ENCODE measurements around the gene OR6F1.

DNA sequence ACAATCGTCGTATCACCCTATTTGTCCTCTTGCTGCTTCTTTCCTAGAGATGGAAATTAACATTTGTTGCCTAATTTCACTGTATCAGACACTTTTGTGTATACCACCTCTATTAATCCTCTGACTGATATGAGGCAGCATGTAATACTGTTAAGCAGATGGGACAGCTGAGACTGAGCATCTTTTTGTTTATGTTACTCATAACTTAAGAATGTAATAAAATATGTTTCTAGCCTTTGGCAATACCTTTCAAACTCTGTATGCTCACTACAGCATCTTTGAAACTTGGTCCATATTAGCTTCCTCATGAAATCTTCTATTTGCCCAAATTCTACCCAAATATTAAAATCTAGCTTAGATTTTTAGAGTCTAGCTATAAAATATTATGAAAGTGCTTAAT lies 24.3 kb upstream of the OR6F1 start:
- TF ChIP-seq, protein P1, sequence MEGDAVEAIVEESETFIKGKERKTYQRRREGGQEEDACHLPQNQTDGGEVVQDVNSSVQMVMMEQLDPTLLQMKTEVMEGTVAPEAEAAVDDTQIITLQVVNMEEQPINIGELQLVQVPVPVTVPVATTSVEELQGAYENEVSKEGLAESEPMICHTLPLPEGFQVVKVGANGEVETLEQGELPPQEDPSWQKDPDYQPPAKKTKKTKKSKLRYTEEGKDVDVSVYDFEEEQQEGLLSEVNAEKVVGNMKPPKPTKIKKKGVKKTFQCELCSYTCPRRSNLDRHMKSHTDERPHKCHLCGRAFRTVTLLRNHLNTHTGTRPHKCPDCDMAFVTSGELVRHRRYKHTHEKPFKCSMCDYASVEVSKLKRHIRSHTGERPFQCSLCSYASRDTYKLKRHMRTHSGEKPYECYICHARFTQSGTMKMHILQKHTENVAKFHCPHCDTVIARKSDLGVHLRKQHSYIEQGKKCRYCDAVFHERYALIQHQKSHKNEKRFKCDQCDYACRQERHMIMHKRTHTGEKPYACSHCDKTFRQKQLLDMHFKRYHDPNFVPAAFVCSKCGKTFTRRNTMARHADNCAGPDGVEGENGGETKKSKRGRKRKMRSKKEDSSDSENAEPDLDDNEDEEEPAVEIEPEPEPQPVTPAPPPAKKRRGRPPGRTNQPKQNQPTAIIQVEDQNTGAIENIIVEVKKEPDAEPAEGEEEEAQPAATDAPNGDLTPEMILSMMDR (IDR thresholded peaks at IDR 0.05): no peak
- TF ChIP-seq POLR2A (IDR thresholded peaks at IDR 0.05) (no peak), POLR2AphosphoS5 (IDR thresholded peaks at IDR 0.05) (no peak)

All from breast epithelium (tissue), 3 donors.